Measurements from ENCODE around the gene PARPBP.
"Not testable (repeated sequence)": the region's sequence is repeated elsewhere in the genome, so short reads cannot be mapped to it uniquely, and the experiment has no call there.

- not testable (repeated sequence) for TF ChIP-seq CTCF (IDR thresholded peaks at IDR 0.05 in 8 of 11, conservative IDR thresholded peaks at IDR 0.05 in 3 of 11); POLR2AphosphoS5 (IDR thresholded peaks at IDR 0.05); POLR2A (IDR thresholded peaks at IDR 0.05)
These were observed 47.9 kb upstream of the PARPBP start for GRCh38 chr12:102072092-102072491.
